Spleen (tissue), 11 donors: ENCODE data around the gene CT45A10. TPM values are rescaled to one million over a fixed set of nuclear protein-coding genes. Genes with fewer than 3 reads are reported as not detected.
"Not testable (repeated sequence)": the region's sequence is repeated elsewhere in the genome, so short reads cannot be mapped to it uniquely, and the experiment has no call there.

Experiments used
- DNase-seq: peaks from one replicate; pipeline ENCODE4 v3.0.0-alpha.2; 2020
- H3K27ac ChIP-seq, 8 donors: fragments of 200-600 bp; sonication (generic) in 7 of 8; 1 replicate in 4 of 8; 2 replicates in 4 of 8; pipeline versions ENCODE4 v1.5.0 to v1.8.0; 2016 to 2021; ENCODE audit warnings: inconsistent platforms in 4 of 8, mild to moderate bottlenecking in 4 of 8, moderate library complexity in 1 of 8
- H3K27me3 ChIP-seq, 7 donors: fragments of 200-600 bp; sonication (generic) in 6 of 7; replicated peaks in 1 of 7; 1 replicate in 4 of 7; 2 replicates in 3 of 7; pipeline versions ENCODE4 v1.5.0 to v1.8.0; 2016 to 2021; ENCODE audit warnings: inconsistent platforms in 3 of 7, mild to moderate bottlenecking in 1 of 7
- H3K36me3 ChIP-seq, 6 donors: fragments of 200-600 bp; sonication (generic) in 5 of 6; 1 replicate in 4 of 6; 2 replicates in 2 of 6; pipeline versions ENCODE4 v1.5.0 to v1.8.0; 2016 to 2021; ENCODE audit warnings: inconsistent platforms in 2 of 6
- H3K4me1 ChIP-seq, 6 donors: fragments of 200-600 bp; sonication (generic) in 5 of 6; 1 replicate in 3 of 6; 2 replicates in 3 of 6; pipeline versions ENCODE4 v1.5.0 to v1.8.0; 2016 to 2021; ENCODE audit warnings: inconsistent platforms in 3 of 6
- H3K4me3 ChIP-seq, 8 donors: fragments of 200-600 bp; sonication (generic) in 7 of 8; 1 replicate in 4 of 8; 2 replicates in 4 of 8; pipeline versions ENCODE4 v1.5.0 to v1.8.0; 2016 to 2021; ENCODE audit warnings: inconsistent platforms in 4 of 8, mild to moderate bottlenecking in 4 of 8, moderate library complexity in 2 of 8
- H3K9me3 ChIP-seq, 8 donors: fragments of 200-600 bp; sonication (generic) in 7 of 8; 1 replicate in 4 of 8; 2 replicates in 4 of 8; pipeline versions ENCODE4 v1.5.0 to v1.8.0; 2016 to 2021; ENCODE audit warnings: inconsistent platforms in 4 of 8
- POLR2A ChIP-seq, 3 donors: fragments of 450-650 bp; IDR thresholded peaks; one replicate each; pipeline ENCODE4 v1.5.1; 2017; ENCODE audit warnings: antibody characterized with exemption in 3 of 3, mild to moderate bottlenecking in 1 of 3
- POLR2AphosphoS5 ChIP-seq, 3 donors: sonication (generic); formaldehyde crosslinking; IDR thresholded peaks; one replicate each; pipeline ENCODE4 v1.5.1; 2017; ENCODE audit warnings: antibody characterized with exemption in 3 of 3
- WGBS, 5 donors: extraction: QIAGEN DNeasy Blood & Tissue Kit in 3 of 5; methylation state at CpG; one replicate each; pipeline versions ENCODE4 v1.1.5 to v1.1.7; 2013 to 2018; 5-methylcytosine and 5-hydroxymethylcytosine counted together
- intact Hi-C: fragments of 100-400 bp; cut with DNase I; formaldehyde crosslinking; loops from one replicate; pipeline ENCODE4 v1.15.0; 2023; ENCODE audit warnings: low total_unique reads
- polyA plus RNA-seq, 3 donors: library from polyadenylated mRNA; stranded (reverse); fragments of 200-250 nt; gene quantifications; one replicate each; pipeline ENCODE4 v1.2.1, GENCODE V29; 2013
- total RNA-seq, 7 donors: library from RNA; depleted of rRNA in 3 of 7; stranded (reverse); fragments of >200 nt in 3 of 7; fragmentation: NEBNext Ultra II Directional in 4 of 7; extraction: Animal tissue kit (Norgen Biotek cat#: 25700) in 4 of 7; gene quantifications; one replicate each; pipeline versions ENCODE4 v1.1.0 to v1.2.1, GENCODE V29; 2016 to 2021
- TF ChIP-seq, protein P1 (sequence below), 11 experiments: fragments of 200-600 bp in 7 of 11; fragments of 450-650 bp in 4 of 11; sonication (generic) in 4 of 11; IDR thresholded peaks in 8 of 11; conservative IDR thresholded peaks in 3 of 11; 1 replicate in 7 of 11; 2 replicates in 4 of 11; pipeline versions ENCODE4 v1.4.0 to v1.8.0; 2016 to 2021; ENCODE audit warnings: antibody characterized with exemption in 11 of 11, inconsistent platforms in 4 of 11, mild to moderate bottlenecking in 1 of 11
- donor health status: healthy with polysubstance abuse.
- donor health status: DM: no; HTN: no; CAD: no; lungs with moderate emphysema.
- donor health status: DM: no; HTN: no; CAD: no.
- donor health status: Bipolar disorder and iron deficiency.
- donor health status: healthy.
- donor health status: DM: no; HTN: no; CAD: no.
- donor health status: DM: yes; HTN: yes; CAD: no.

Gene CT45A10
- total and polyA plus RNA-seq, 10 donors: not detected

DNA sequence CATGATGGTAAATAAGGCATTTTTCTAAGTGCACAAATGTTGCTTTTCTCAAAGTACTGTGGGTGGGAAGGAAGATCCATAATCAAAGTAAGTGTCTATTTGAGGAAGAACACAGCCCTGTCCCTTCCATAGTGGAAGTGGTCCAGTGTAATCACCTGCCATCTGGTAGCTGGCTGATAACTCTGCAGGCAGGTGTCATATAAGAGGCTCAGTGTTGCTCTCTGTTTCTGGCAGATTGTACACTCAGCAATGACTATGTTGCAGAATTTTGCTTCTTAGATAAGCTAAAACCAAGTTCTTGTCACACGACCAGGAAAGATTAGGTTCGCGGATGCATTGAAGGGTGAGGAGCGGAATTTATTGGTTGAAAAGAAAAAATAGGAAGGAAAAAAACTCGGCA lies 21.2 kb upstream of the CT45A10 start:
- DNase-seq: no peak
- Histone ChIP-seq H3K27ac (no peak overlapping the region), H3K36me3 (no peaks in the 10 kb centered on the region), H3K9me3 (no peaks in the 10 kb centered on the region), H3K4me3 (no peak overlapping the region), H3K4me1 (no peaks in the 10 kb centered on the region), H3K27me3 (peaks cover 0 to 12% (median 0%) of the 10 kb centered on the region in 7 donors)
- intact Hi-C loops: no loop called here
- TF ChIP-seq, protein P1, sequence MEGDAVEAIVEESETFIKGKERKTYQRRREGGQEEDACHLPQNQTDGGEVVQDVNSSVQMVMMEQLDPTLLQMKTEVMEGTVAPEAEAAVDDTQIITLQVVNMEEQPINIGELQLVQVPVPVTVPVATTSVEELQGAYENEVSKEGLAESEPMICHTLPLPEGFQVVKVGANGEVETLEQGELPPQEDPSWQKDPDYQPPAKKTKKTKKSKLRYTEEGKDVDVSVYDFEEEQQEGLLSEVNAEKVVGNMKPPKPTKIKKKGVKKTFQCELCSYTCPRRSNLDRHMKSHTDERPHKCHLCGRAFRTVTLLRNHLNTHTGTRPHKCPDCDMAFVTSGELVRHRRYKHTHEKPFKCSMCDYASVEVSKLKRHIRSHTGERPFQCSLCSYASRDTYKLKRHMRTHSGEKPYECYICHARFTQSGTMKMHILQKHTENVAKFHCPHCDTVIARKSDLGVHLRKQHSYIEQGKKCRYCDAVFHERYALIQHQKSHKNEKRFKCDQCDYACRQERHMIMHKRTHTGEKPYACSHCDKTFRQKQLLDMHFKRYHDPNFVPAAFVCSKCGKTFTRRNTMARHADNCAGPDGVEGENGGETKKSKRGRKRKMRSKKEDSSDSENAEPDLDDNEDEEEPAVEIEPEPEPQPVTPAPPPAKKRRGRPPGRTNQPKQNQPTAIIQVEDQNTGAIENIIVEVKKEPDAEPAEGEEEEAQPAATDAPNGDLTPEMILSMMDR (IDR thresholded peaks at IDR 0.05 in 8 of 11, conservative IDR thresholded peaks at IDR 0.05 in 3 of 11): no peak
- TF ChIP-seq POLR2A (IDR thresholded peaks at IDR 0.05): no peak
- no peak for TF ChIP-seq POLR2AphosphoS5 (IDR thresholded peaks at IDR 0.05)
- WGBS, 5 donors: 82 to 91% (median 85%) methylated on average over 5 of the region's 5 CpGs

- intact Hi-C loops: no loop called here
- no peaks in the 10 kb centered on the region for H3K4me1 ChIP-seq
- no peak for TF ChIP-seq POLR2AphosphoS5 (IDR thresholded peaks at IDR 0.05)
- TF ChIP-seq POLR2A (IDR thresholded peaks at IDR 0.05): no peak
- TF ChIP-seq, protein P1 (IDR thresholded peaks at IDR 0.05 in 8 of 11, conservative IDR thresholded peaks at IDR 0.05 in 3 of 11): no peak
- 66 to 98% (median 75%) methylated on average over 5 of the region's 5 CpGs for WGBS, 5 donors
- peaks cover 0 to 6% (median 0%) of the 10 kb centered on the region in 7 donors for H3K27me3 ChIP-seq
- H3K9me3 ChIP-seq: no peaks in the 10 kb centered on the region
- no peaks in the 10 kb centered on the region for H3K36me3 ChIP-seq
- H3K4me3 ChIP-seq: no peak overlapping the region
- no peak for DNase-seq
- H3K27ac ChIP-seq: no peak overlapping the region
Observed at GRCh38 chrX:135910251-135910650, 17.0 kb upstream of the CT45A10 start.

- Histone ChIP-seq H3K9me3 (no peaks in the 10 kb centered on the region), H3K27ac (no peak overlapping the region), H3K27me3 (no peaks in the 10 kb centered on the region), H3K4me3 (no peak overlapping the region), H3K36me3 (no peaks in the 10 kb centered on the region), H3K4me1 (no peaks in the 10 kb centered on the region)
- DNase-seq: peak; percentile 60
- WGBS, 5 donors: 80 to 98% (median 92%) methylated on average over 5 to 11 of the region's 11 CpGs
- intact Hi-C loops: no loop called here
- TF ChIP-seq POLR2A (IDR thresholded peaks at IDR 0.05) (no peak), POLR2AphosphoS5 (IDR thresholded peaks at IDR 0.05) (no peak)
- TF ChIP-seq, protein P1 (IDR thresholded peaks at IDR 0.05 in 8 of 11, conservative IDR thresholded peaks at IDR 0.05 in 3 of 11): no peak
Observed at GRCh38 chrX:135892781-135893180, 463 bp downstream of the CT45A10 start.

DNA sequence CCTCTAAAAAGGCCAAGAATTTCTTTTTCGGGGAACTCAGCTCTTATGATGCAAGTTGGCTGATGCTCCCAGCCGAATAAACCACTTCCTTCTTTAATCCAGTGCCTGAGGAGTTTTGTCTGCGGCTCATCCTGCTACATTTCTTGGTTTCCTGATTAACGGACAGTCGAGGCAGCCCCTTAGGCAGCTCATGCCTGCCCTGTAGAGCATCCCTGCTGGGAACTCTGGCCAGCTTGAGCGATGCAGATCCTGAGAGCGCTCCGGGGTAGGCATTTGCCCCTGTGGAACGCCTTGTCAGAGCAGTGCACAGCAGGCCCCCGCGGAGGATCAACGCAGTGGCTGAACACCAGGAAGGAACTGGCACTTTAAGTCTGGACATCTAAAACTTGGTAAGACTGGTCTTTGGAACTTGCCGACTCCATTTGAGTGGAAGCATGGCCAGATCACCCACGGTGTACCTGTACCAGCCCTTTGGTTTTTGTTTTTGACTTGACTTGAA lies 3.1 kb downstream of the CT45A10 start:
- intact Hi-C loops: no loop called here
- TF ChIP-seq POLR2AphosphoS5 (IDR thresholded peaks at IDR 0.05): no peak
- TF ChIP-seq POLR2A (IDR thresholded peaks at IDR 0.05): no peak
- TF ChIP-seq, protein P1 (IDR thresholded peaks at IDR 0.05 in 8 of 11, conservative IDR thresholded peaks at IDR 0.05 in 3 of 11): no peak
- DNase-seq: peak; percentile 47
- Histone ChIP-seq H3K4me3 (no peak overlapping the region), H3K36me3 (no peaks in the 10 kb centered on the region), H3K27me3 (no peaks in the 10 kb centered on the region), H3K27ac (no peak overlapping the region), H3K4me1 (no peaks in the 10 kb centered on the region), H3K9me3 (no peaks in the 10 kb centered on the region)
- WGBS, 5 donors: 66 to 83% (median 81%) methylated on average over 5 to 14 of the region's 14 CpGs

GRCh38 chrX:135888976-135889375 lies 4.3 kb downstream of the CT45A10 start:
- H3K9me3 ChIP-seq, H3K4me1 ChIP-seq, H3K36me3 ChIP-seq, DNase-seq, H3K4me3 ChIP-seq, H3K27me3 ChIP-seq, H3K27ac ChIP-seq, intact Hi-C loops: not testable (repeated sequence)
- 71 to 89% (median 74%) methylated on average over 3 to 14 of the region's 15 CpGs for WGBS, 5 donors

GRCh38 chrX:135888230-135888629 lies 5.0 kb downstream of the CT45A10 start:
- WGBS, 5 donors: 85 to 95% (median 91%) methylated on average over 8 to 11 of the region's 18 CpGs
- H3K4me3 ChIP-seq, H3K36me3 ChIP-seq, H3K4me1 ChIP-seq, H3K9me3 ChIP-seq, H3K27ac ChIP-seq, intact Hi-C loops, H3K27me3 ChIP-seq: not testable (repeated sequence)
- DNase-seq: peak; percentile 65

DNA sequence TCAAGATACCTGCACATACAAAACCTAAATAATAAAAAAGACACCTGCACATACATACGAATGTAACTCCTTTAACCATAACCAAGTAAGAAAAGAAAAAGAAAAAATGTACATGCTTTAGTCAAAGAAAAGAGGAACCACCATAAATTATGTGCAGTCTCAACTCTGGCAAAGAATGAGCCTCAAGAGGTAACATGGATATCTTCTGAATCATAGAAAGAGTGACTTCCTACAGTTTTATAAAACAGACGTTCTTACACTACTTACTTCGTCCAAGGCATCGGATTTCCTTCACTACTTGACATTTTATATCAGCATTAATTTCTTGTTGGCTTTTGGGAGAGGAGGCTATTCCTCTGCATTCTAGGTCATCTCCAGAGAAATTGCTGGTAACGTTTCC lies 10.5 kb downstream of the CT45A10 start:
- intact Hi-C loops, H3K9me3 ChIP-seq, DNase-seq, H3K27ac ChIP-seq, H3K4me3 ChIP-seq, H3K4me1 ChIP-seq, H3K27me3 ChIP-seq, H3K36me3 ChIP-seq: not testable (repeated sequence)
- 20 to 46% (median 29%) methylated on average over 4 of the region's 5 CpGs for WGBS, 5 donors
